ENCODE results near the gene COX4I2.
A peak's percentile ranks its signal among the peaks of the same experiment; 100 is the strongest.
"Not testable (repeated sequence)": the region's sequence is repeated elsewhere in the genome, so short reads cannot be mapped to it uniquely, and the experiment has no call there.

Gene COX4I2

DNA sequence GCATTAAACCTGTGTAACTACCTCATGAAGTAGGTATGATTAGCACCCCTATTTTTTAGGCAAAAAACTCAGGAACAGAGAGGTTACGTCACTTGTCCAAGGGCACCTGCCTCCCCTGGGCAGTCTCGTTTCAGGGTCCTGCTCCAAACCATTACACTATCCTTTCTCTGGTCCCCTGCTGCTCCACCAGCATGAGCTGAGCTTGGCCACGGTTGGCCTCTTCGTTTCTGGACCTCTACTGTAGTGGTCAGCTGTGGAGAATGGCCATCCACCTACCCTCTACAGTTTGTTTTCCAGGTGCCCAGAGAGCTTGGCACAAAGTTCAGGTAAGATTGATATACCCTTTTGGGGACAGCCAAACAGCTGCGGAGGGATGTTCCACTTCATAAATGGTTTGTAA lies 16.8 kb downstream of the COX4I2 start:
- no peak for DNase-seq (ENCODE audit: low spot score)

DNA sequence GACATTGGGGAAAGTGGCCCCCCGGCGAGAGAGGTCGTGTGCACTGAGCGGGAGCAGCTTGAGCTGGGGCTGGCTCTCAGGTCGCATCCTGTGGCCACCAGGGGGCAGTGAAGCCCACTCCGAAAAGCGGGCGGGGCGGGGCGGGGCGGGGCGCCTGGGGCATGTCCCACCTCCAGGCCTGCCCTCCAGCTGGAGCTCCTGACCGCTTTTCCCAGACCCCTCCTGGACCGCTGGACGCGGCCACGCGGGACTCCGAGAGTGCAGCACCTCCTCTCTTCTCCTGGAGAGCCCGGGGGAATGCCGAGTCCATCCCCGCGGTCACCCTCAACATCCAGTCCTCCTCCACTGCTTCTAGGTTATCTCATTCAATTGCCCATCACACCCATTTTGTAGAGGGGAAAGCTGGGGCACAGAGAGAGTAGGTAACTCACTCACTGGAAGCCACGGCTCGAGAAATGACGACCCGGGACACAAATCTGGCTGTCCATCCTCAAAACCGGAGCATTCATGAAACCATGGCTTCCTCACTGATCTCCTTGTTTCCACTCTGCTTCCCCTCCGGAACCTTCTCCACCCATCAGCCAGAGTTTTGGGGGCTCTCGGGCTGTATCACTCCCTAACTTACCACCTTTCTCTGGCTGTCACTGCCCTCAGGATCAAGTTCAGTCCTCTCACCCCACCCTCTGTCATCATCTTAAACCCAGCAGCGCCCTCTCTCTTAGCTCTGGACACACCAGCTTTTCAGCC lies 24.1 kb downstream of the COX4I2 start:
- DNase-seq (ENCODE audit: low spot score), result peak; percentile 82

DNA sequence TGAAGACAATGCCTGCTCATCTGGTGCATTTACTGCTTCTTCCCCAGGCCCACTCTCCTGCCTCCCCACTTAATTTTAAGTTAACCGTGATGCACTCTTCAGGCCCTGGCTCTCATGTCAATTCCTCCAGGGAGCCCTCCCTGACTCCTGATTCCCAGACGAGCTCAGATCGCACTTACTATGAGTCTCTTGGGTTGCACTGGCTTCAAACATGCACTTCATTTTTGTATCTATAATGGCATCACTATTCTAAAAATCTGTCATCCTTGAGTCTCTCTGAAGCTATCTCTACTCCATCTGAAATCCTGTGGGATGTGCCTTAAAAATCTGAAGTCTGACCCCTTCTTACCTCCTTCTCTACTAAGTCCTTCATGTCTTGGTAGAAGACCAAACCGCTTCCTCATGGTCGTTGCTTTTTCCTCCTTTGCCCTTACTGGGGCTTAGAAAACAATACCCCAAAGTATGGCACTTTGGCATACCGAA lies 24.7 kb downstream of the COX4I2 start:
- DNase-seq (ENCODE audit: low spot score), result no peak

DNA sequence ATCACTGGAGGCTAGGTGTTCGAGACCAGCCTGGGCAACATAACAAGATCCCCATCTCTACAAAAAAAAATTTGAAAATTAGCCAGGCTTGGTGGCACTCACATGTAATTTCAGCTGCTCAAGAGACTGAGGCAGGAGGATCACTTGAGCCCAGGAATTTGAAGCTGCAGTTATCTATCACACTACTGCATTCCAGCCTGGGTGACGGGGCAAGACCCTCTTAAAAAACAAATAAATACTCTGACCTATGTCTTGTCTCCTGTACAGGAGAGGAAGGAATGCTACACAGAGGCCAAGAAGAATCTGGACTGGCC lies 25.8 kb downstream of the COX4I2 start:
- no peak for DNase-seq (ENCODE audit: low spot score)

DNA sequence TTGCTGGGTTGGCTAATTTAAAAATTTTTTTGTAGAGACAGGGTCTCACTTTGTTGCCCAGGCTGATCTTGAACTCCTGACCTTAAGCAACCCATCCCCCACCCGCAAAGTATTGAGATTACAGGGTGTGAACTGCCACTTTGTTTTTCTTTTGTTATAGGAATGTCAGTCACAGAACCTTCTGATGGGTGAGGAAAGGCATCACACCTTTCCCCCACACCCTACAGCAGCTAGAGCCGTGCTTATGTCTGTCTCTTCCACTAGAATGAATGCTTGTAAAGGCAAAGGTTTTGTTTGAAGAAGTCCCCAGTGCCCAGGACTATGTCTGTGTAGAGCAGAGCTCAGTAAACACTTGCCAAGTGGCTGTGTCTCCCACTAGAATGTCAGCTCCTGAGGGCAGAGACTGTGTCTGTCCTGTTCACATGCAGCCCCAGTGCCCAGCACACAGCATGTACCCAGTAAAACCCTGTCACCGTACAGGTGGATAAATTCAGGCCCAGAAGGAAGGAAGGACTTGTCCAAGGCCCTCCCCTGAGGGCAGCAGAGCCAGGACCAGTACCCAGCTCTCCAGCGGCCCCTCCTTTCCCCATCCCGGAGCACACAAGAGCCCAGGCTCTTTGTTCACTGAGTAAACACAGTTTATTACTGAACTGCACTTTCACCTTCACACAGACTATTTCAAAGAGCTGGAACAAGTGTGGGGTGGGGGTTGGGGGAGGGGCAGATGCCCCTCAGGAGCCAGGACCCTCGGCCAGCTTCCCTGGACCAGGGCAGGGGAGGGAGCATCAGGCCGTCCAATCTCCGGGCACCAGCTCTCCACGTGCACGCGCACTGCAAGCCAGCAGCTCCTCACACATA lies 26.4 kb downstream of the COX4I2 start:
- no peak for DNase-seq (ENCODE audit: low spot score)

DNA sequence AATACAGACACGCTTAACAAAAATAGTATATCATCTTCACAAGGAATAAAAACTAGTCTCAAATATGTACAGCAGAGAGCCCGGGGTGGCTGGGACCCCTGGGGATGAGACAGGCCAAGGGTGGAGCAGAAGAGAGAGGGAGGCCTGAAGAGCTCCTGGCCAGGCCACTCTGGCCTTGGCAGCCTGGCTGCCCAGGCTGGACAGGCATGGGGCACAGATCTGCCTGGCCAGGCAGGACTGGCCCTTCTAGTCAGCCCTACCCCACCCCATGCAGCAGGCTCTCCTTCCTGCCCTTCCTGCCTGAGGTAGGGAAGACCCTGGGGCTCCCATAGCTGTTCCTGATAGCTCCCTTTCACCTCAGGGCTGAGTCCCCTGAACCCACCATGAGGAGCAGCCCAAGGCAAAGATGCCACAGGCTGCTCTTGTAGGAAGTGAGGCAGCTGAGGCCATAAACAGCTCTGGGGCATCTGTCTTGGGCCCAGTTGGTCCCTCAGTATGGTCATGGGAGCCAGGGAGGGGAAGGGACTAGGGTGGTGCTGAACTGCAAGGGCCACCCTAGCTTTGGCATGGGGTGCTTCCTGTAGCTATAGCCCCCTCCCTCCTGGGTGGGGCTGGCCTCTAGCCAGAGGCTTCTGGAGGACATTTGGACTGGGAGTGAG lies 27.1 kb downstream of the COX4I2 start:
- DNase-seq (ENCODE audit: low spot score), result no peak

DNA sequence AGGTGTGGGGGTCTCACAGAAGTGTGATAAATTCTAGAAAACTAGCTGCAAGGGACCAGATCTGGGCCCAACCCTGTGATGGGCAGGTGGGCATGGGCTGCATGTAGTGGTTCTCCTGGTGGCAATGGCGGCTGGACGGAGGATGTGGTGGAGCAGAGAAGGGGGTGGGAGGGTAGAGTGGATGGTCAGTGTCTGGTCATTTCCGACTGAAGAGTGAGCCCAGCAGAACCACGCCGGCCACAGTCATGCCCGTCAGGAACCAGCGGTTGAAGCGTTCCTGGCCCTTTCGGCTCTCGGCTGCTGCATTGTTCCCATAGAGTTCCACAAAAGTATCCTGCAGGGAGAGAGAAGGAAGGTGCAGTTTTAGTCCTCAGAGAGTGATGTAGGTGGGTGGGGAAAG lies 28.0 kb downstream of the COX4I2 start:
- no peak for DNase-seq (ENCODE audit: low spot score)

DNA sequence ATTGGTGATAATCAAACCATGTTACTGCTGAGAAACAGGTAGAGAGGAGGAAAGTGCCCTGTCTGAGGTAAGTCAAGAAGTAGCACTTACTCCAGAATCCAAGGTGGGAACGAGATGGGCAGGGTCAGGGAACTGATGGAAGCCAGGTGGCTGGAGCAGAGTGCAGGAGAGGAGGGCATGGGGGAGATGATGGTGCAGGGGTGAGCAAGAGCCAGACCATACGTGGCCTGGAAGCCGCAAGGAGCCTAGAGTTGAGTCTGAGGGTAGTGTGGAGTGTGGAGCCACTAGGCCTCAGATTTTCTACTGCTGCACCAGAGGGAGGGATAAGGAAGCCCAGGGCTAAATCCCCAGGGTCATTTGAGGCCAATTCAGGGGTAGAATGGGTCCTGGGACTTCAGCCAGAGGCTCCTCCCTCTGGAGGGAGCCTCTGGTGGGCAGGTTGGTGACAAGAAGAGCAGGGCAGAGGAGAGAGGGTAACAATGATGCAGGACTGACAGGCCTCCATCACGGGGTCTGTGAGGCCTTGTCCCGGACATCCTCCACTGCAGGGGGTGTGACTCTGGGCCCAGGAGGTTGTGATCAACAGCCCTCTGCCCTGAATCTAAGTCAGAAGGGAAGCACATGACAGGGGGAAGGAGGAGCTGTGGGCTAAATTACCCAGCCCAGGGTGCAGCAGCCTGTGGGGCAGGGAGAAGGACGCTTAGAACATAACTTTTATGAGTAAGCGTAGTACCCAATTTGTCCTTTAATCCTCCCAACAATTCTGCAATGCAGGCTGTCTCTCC lies 28.7 kb downstream of the COX4I2 start:
- no peak for DNase-seq (ENCODE audit: low spot score)

DNA sequence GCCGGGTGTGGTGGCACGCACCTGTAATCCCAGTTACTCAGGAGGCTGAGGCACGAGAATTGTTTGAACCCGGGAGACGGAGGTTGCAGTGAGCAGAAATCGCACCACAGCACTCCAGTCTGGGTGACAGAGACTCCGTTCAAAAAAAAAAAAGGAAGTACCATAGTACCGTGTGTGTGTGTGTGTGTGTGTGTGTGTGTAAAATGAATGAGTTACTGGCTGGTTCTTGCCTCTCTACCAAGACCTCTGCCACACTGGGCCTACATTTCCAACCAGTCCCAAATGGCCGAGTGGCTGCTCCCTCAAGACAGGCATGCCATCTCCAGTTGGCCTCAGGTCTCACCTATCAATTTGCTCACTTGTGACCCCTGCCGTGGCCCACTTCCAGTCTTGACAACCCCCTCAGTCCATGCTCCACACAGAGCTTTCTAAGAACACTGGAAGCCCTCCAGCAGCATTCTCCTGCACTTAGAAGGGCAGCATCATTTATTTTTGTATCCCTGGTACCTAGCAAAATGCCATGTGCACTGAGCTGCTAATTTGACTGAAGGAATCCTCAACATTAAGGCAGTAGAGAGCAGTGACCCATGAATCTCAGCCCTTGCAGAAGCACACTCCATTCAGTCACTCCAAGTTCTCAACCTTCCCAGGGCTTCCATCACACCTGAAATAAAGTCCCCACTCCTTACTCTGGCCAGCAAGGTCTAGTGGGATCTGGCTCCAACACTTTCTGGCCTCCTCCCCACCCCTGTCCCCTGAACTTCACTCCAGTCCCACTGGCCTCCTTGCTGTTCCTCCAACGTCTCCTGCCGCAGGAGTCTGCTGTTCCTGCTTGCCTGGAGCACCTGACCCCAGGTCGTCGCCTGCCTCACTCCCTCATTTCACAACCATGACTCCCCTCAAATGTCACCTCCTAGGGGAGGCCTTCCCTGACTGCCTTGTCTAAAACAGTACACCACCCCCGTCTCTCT lies 29.9 kb downstream of the COX4I2 start:
- DNase-seq (ENCODE audit: low spot score), result no peak

DNA sequence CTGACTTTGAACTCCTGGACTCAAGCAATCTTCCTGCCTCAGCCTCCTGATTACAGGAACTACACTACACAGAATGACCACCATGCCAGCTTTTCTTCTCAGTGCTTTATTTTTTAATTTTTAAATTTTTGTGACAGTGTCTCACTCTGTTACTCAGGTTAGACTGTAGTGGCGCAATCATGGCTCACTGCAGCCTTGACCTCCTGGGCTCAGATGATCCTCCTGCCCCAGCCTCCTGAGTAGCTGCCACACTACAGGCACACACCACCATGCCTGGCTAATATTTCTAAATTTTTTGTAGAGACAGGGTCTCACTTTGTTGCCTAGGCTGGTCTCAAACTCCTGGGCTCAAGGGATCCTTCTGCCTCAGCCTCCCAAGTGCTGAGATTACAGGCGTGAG lies 31.2 kb downstream of the COX4I2 start:
- DNase-seq (ENCODE audit: low spot score), result not testable (repeated sequence)

DNA sequence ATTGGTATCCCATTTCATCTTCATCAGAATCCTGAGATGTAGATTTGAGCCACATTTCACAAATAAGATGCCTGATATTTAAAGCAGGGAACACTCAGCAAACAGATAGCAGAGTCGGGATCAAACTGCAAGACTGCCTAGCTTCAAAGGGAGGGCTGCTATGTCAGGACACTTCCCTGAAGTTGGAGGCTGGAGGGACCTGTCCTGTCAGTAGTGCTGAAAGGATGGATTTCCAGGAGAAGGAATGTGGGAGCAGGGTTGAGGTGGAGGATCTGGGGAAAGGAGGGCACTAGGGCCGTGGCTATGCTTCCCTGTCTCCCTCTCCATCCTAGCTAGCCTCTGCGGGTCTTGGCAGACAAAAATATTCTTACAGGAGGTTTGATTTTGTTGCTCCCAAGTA lies 32.2 kb downstream of the COX4I2 start:
- DNase-seq (ENCODE audit: low spot score), result no peak

DNA sequence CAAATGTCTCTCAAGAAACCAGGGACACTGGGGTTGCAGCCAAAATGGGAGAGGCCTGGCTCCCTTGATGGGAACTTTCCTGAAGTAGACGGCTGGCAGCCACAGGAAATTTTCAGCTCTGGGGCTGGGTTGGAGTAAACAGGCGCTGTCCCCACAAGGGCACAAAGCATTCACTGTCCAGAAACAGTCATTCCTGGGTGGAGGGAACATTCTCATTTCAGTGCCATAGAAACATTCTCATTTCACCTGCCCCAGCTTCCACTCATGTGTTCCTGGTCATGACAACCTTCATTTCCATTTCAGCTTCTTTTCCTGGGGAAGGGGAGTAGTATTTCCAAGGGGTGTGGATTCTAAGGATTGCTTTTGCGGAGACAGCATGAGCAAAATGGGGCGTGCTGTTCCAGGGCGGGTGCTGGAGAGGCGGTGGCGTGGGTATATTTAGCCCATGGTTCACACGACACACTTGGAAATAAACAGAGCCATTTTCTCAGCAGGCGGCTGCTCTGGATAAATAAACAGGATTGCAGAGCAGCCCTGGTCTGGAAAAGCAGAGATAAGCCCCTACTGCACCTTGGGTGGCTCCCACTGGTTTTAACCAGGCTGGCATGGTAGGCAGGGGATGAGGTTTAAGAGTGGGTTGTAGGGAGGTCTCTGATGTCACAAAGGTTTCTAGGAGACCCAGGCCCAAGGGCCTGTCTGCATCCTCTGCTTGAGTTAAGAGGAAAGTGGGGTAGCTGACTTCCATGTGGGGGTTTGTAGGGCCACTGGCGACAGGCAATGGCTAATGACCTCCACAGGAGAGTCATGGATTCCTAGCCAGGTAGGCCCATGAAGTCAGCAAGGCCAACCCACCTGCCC lies 32.9 kb downstream of the COX4I2 start:
- DNase-seq (ENCODE audit: low spot score), result no peak

DNA sequence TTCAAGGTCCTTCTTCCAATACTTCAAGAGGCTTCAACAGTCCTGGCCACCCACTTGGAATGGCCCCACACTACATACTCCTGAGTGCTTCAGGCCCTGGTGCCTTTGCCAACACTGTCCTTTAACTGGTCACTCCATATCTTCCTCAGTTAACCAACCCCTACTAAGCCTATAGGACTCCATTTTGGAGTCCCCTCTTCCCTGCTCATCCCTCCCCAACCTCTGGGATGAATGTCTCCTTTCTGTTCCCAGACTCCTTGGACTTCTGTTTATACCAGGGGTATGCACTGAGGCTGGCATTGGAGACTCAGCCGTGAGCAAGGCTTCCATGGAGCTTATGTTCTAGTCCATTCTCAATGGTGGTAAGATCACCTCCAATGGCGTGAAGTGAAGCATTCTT lies 33.6 kb downstream of the COX4I2 start:
- DNase-seq (ENCODE audit: low spot score), result no peak

DNA sequence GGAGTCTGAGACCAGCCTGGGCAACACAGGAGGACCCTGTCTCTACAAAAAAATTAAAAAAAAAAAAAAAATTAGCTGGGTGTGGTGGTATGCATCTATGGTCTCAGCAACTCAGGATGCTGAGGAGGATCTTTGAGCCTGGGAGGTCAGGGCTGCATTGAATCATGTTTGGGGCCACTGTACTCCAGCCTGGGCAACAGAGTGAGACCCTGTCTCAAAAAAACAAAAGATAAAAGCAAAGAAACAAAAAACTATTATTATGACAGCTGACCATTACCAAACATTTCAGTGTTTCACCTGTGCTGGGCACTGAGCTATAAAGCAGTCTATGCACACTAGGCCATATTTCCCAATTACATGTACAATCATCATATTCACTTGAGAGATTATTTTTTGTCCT lies 35.7 kb downstream of the COX4I2 start:
- DNase-seq (ENCODE audit: low spot score), result no peak

DNA sequence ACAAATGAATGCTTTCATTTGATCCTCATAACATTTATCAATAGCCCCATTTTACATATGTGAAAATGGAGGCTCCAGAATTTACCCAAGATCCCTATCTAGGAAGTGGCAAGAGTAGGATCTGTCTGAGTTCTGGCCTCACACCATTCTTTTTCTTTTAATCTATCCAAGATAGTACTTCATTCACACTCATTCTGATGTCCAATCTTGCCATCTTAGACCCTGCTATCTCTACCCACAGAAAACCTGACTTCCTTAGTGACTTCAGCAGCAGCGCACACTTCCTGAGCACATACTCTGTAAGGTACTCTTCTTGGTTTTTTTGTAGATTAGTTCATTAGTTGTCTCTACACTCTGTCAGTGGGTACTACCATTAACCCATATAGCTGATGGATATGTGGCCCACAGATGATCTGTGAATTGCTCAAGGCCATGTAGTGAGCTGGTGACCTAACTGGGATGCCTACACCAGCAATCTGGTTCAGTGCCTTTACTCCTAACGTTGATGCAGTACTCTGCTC lies 36.3 kb downstream of the COX4I2 start:
- DNase-seq (ENCODE audit: low spot score), result no peak

DNA sequence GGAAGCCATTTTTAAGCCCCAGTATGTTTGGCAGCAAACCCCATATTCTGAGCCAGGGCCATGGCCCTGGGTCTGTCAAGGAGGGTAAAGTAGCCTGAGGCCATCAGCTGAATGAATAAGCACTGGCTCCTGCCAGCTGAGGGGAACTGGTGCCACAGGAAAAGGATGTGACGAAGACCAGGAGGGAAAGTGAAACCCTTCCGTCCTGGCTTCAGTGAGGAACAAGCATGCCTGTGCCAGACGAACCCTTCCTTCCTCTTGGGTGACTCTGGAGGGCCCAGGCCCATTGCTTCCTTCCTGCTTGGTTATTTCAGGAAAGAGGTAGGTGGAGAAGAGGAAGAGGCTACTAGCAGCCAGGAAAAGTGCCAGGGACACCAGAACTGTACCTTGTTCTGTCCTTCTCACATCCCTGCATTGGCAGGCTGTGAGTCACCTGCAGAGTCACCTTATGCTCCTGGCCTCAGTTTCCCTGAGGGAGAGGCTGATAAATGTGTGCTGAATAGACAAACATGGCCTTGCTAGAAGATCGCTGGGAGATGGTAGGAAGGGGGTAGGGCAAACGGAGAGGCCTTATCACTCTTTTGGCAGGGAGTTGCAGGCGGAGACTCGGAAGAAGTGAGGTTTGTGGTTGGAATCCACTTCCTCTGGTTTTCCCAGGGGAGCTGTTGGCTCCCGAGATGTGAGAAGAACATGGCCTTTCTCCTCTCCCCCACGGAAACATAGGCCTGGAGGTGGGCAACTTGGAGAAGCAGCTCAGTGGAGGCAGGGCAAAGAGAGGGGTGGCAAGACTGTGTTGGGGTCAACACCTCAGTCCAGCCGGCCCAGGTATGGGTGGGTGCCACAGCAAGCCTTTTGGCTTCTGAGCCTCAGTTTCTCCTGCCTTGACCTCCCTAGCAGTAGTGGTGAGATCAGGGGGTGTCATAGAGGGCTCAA lies 37.4 kb downstream of the COX4I2 start:
- no peak for DNase-seq (ENCODE audit: low spot score)

DNA sequence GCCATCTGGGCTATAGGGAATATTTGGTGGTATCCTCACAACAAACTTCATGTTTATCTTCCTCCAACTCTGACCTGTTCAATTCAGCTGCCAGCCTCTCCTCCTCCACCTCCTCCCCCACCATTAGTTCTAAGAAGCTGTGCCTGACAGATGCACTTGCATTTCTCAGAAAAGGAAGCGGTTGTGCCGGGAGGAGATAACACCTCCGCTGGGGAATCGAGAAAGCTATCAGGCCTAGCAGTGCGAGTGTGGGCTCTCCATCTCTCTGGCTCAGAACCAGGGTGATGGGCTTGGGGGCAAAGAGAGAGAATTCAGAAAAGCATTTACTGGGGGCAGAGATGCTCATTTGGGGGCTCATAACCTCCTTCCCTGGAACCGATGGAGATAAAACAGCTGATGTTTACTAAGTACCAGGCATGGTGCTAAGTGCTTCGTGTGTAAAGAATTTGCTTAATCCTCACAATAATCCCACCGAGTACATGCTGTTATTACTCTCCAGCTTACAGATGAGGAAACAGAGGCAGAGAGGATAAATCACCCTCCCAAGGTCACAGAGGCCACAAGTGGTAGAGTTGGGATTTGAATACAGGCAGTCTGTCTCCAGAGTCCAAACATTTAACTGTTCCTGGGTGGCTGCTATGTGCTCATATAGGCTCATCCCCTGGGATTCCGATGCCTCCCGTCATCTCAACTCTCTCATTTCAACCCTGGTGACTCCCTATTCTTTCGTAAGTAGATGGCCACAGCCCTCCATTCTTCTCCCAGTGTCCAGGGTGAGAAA lies 38.3 kb downstream of the COX4I2 start:
- no peak for DNase-seq (ENCODE audit: low spot score)

DNA sequence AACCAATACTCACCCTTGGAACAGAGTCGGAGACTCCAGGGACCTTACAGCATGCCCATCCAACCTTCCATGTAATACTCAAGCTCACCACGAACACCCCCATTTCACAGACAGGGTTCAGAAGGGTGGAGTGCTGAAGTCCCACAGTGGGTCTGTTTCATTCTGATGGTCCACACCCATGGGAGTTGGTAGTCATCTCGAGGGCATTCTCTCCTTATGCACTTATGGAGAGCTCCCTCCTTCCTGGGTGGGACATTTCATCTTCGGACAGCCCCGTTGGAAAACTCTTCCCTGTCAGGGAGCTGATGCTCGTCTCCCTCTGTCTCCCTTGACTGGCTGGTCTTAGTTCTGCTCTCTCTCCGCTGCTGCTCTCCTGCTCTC lies 38.9 kb downstream of the COX4I2 start:
- no peak for DNase-seq (ENCODE audit: low spot score)

Data from RKO (cell line).